GM19025 (cell line): ENCODE data around the gene TAS1R3.

Source experiments
- ATAC-seq: cut with Tn5 transposase; IDR thresholded peaks from one replicate; pipeline ENCODE4 v1.9.1; 2021; ENCODE audit warnings: mild to moderate bottlenecking, low read depth, moderate library complexity; ENCODE audit not compliant: unreplicated experiment

Gene TAS1R3

DNA sequence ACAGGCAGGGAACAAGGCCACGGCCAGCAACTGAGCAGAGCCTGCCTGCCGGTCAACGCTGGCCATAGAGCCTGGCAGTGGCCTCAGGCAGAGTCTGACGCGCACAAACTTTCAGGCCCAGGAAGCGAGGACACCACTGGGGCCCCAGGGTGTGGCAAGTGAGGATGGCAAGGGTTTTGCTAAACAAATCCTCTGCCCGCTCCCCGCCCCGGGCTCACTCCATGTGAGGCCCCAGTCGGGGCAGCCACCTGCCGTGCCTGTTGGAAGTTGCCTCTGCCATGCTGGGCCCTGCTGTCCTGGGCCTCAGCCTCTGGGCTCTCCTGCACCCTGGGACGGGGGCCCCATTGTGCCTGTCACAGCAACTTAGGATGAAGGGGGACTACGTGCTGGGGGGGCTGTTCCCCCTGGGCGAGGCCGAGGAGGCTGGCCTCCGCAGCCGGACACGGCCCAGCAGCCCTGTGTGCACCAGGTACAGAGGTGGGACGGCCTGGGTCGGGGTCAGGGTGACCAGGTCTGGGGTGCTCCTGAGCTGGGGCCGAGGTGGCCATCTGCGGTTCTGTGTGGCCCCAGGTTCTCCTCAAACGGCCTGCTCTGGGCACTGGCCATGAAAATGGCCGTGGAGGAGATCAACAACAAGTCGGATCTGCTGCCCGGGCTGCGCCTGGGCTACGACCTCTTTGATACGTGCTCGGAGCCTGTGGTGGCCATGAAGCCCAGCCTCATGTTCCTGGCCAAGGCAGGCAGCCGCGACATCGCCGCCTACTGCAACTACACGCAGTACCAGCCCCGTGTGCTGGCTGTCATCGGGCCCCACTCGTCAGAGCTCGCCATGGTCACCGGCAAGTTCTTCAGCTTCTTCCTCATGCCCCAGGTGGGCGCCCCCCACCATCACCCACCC is at the start of gene TAS1R3:
TSS of gene TAS1R3 (plus strand) at position 213 of the 898 bp plus-strand sequence. CDS start at position 279, 66 bp downstream.
- ATAC-seq, result no peak

DNA sequence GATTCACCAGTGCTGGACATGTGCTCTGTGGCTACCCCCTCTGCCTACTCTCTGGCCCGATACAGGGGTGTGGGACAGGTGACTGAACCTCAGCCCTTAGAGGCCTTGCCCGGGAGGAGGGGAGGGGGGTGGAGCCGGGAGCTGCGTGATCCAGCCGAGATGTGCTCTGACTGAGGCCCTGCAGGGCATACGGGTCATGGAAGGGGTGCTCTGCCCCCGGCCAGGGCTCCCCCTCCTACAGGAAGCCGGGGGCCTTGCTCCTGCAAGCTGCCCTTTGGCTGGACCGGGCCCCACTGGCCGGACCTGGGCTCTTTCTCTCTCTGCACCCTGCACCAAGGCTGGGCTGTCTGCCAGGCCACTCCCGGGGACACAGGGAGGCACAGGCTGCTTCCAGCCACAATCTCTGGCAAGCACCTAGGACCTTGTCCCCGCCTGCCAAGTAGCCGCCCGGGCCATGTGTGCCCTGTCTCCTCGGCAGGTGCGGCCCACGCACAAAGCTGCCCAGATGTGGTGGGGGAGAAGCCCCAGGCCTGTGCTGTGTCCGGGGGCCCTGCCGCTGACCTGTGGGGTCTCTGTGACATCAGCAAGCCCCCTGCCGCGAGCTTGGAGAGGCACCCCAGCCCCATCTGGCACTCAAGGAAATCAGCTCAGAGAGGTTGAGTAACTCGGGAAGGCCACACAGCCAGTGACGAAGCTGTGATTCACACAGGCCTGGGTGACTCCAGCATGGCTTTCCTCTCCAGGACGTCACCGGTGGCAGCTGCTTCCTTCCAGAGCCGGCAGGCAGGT is 49.4 kb upstream of the TAS1R3 start:
- no peak for ATAC-seq

DNA sequence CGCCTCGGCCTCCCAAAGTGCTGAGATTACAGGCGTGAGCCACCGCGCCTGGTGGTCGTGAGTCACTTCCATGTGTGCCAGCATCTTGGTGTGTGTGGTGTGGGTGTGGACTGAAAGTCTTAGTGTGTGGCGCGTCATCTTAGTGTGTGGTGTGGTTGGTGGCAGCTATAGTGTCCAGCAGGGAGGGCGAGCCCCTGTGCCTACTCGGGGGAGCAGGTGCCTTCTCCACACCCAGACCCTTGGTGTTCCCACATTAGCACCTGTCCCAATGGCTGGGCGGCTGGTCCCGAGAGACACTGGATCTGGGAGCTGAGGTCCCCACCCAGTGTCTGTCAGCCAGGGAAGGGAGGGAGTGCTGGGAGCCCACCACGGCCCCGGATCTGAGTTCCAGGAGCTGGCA is 48.1 kb upstream of the TAS1R3 start:
- no peak for ATAC-seq

GRCh38 chr1:1283821-1284220 is 47.3 kb upstream of the TAS1R3 start:
- no peak for ATAC-seq

DNA sequence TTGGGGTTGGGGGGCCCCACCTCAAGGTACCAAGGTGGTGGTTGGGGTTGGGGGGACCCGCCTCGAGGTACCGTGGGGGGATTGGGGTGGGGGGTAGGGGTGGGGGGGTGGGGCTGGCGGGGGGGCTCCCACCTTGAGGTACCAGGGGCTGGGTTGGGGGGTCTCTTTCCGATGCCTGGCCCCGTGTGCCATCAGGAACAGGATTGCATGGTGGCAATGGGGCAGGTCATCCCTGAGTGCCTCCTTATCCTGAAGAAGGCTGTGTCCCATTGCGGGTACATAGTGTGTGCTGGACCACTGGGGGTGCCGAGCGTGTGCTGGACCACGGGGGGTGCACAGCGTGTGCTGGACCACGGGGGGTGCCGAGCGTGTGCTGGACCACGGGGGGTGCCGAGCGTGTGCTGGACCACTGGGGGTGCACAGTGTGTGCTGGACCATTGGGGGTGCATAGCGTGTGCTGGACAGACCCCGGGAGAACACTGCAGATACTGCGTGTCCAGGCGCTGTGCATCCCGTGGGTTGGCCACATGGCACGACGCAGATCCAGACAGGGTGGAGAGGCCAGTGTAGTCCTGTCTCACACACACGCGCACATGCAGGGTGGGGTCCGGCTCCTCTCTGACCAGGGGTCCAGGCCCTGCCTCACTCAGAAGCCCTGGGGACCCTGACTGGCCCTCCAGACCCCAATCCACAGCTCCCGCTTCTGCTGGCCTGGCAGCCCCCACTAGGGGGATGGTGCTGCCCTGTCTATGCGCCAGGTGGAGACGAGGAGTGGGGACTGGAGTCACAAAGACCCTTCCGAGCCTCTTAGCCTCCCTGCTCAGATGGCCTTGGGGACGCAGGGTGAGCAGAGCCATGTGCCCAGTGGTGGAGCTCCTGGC is 46.6 kb upstream of the TAS1R3 start:
- no peak for ATAC-seq

DNA sequence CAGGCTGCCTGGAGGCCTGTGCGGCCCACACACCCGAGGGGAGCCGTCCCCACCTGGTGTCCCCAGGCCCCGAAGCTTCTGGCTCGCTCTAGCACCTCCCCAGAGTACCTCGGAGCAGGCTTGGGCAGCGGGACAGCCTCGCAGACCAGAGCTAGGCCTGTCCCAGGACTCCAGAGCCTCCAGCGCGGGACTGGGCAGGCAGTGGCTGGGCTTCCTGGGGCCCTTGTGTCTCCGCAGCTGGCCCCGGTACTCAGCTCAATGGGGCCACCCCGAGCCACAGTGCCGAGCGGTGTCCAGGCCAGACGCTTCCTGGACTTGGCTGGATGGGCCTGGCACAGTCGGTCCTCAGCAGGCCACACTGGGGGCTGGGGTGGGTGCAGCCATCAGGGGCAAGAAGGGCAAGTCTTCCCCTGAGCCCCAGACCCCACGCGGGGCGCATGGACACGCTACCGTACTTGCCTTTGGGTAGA is 45.9 kb upstream of the TAS1R3 start:
- no peak for ATAC-seq

DNA sequence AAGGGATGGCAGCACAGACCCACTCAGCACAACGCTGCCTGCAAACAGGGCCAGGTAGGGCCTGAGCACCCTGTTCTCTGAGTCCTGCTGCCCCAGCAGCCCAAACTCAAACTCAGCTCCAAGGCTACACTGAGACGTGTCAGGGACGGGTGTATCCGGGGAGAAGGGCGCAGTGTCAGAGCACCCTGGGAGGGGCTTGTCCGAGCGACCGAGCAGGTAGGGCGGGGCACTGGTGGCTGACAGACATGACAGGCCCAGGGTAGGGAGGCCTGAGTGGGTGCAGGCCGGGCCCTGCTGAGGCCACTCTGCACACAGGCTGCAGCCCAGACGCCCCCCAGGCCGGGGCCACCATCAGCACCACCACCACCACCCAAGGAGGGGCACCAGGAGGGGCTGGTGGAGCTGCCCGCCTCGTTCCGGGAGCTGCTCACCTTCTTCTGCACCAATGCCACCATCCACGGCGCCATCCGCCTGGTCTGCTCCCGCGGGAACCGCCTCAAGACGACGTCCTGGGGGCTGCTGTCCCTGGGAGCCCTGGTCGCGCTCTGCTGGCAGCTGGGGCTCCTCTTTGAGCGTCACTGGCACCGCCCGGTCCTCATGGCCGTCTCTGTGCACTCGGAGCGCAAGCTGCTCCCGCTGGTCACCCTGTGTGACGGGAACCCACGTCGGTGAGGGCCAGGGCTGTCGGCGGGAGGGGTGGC is 45.3 kb upstream of the TAS1R3 start:
- ATAC-seq, result no peak

GRCh38 chr1:1286313-1287261 is 44.5 kb upstream of the TAS1R3 start:
- ATAC-seq, result no peak

GRCh38 chr1:1287288-1288110 is 43.6 kb upstream of the TAS1R3 start:
- no peak for ATAC-seq

DNA sequence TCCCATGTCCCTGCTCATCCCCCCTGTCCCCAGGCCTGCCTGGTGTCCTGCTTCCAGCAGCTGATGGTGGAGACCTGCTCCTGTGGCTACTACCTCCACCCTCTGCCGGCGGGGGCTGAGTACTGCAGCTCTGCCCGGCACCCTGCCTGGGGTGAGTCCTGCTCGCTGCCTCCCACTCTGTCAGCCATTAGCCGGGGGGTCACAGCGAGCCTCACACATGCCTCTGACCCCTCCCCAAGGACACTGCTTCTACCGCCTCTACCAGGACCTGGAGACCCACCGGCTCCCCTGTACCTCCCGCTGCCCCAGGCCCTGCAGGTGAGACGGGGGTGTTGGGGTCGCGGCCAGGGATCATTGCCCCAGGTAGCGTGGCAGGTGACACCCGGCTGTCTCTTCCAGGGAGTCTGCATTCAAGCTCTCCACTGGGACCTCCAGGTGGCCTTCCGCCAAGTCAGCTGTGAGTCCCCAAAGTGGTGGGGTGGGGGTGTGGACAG is 40.8 kb upstream of the TAS1R3 start:
- no peak for ATAC-seq

DNA sequence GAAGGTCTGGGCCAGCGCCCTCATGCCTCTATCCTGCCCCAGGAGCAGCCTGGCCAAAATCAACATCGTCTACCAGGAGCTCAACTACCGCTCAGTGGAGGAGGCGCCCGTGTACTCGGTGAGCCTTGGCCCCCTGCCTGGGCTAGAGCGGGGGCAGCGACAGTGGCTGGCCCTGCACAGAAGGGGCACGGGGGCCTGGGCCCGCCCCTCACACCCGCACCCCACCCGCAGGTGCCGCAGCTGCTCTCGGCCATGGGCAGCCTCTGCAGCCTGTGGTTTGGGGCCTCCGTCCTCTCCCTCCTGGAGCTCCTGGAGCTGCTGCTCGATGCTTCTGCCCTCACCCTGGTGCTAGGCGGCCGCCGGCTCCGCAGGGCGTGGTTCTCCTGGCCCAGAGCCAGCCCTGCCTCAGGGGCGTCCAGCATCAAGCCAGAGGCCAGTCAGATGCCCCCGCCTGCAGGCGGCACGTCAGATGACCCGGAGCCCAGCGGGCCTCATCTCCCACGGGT is 40.0 kb upstream of the TAS1R3 start:
- ATAC-seq, result no peak

GRCh38 chr1:1291548-1292441 is 39.3 kb upstream of the TAS1R3 start:
- no peak for ATAC-seq

DNA sequence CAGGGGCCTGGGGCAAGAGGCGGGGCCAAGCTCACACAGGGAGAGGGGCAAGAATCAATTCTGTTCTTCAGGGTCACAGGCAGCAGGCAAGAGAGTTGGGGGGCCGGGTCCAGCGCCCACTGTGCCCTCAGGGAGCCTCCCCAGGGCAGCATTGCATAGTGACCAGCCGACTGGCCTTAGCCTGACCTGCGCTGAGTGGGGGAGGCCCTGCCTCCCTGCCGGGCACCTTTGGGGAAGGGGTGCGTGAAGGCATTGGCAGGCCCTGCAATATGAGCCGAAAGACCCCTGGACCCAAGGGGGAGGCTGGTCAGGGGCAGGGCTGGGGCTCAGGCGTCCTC is 38.7 kb upstream of the TAS1R3 start:
- no peak for ATAC-seq

- ATAC-seq, result no peak
Observed at GRCh38 chr1:1292851-1293250, 38.2 kb upstream of the TAS1R3 start.

GRCh38 chr1:1293263-1294249 is 37.5 kb upstream of the TAS1R3 start:
- ATAC-seq, result no peak
